Caco-2 (cell line): ENCODE data around the gene FOXN4. TPM values are rescaled to one million over a fixed set of nuclear protein-coding genes. Genes with fewer than 3 reads are reported as not detected.

ENCODE experiments used
- BruUV-seq: library from RNA; stranded (reverse); fragments of 400-500 nt; replicated peaks from 2 replicates; lab custom pipeline; 2021; lab: Mats Ljungman, UMichigan
- CTCF ChIA-PET: fragments of 300-600 bp; sonication (Branson Sonifier 250); formaldehyde crosslinking; loops from one replicate; lab custom pipeline; 2022; ENCODE audit warnings: antibody characterized with exemption; lab: Charles Lee
- POLR2A ChIA-PET: fragments of 300-600 bp; sonication (Branson Sonifier 250); formaldehyde crosslinking; loops from one replicate; lab custom pipeline; 2022; ENCODE audit warnings: antibody characterized with exemption; lab: Charles Lee
- DNase-seq, 2 experiments: peaks; one replicate each; pipeline versions ENCODE4 v3.0.0 to v3.0.0-alpha.2; 2020 to 2022
- H3K27me3 ChIP-seq: replicated peaks from 2 replicates; pipeline ENCODE4 v1.6.0; 2011; ENCODE audit warnings: low read length; ENCODE audit not compliant: control insufficient read depth, insufficient read depth
- H3K36me3 ChIP-seq: 2 replicates; pipeline ENCODE4 v1.5.1; 2011; ENCODE audit warnings: low read length; ENCODE audit not compliant: control insufficient read depth, insufficient read depth
- H3K4me1 ChIP-seq: fragments of 250-450 bp; sonication (Bioruptor Pico); 2 replicates; pipeline ENCODE4 v1.5.1; 2020; ENCODE audit warnings: mild to moderate bottlenecking
- H3K4me3 ChIP-seq: 2 replicates; pipeline ENCODE4 v1.5.1; 2011; ENCODE audit warnings: low read depth, mild to moderate bottlenecking, control low read depth, low read length
- H3K9me3 ChIP-seq: fragments of 250-450 bp; sonication (Bioruptor Pico); 2 replicates; pipeline ENCODE4 v1.5.1; 2020; ENCODE audit warnings: mild to moderate bottlenecking, moderate library complexity
- H3K27ac Mint-ChIP-seq: one replicate; pipeline ENCODE4 v1.8.0; 2022; ENCODE audit warnings: mixed read lengths; ENCODE audit not compliant: unreplicated experiment
- H3K27me3 Mint-ChIP-seq: one replicate; pipeline ENCODE4 v1.8.0; 2022; ENCODE audit warnings: mixed read lengths; ENCODE audit not compliant: insufficient read depth, unreplicated experiment
- H3K36me3 Mint-ChIP-seq: one replicate; pipeline ENCODE4 v1.8.0; 2022; ENCODE audit warnings: mild to moderate bottlenecking, mixed read lengths; ENCODE audit not compliant: insufficient read depth, unreplicated experiment
- H3K4me1 Mint-ChIP-seq: one replicate; pipeline ENCODE4 v1.8.0; 2022; ENCODE audit warnings: low read depth, mixed read lengths; ENCODE audit not compliant: unreplicated experiment
- H3K4me3 Mint-ChIP-seq: one replicate; pipeline ENCODE4 v1.8.0; 2022; ENCODE audit warnings: mild to moderate bottlenecking, moderate library complexity, mixed read lengths; ENCODE audit not compliant: unreplicated experiment
- H3K9me3 Mint-ChIP-seq: one replicate; pipeline ENCODE4 v1.8.0; 2022; ENCODE audit warnings: mixed read lengths; ENCODE audit not compliant: unreplicated experiment
- intact Hi-C: fragments of 100-400 bp; cut with micrococcal nuclease; formaldehyde crosslinking; loops from one replicate; pipeline ENCODE4 v1.10.0; 2022; ENCODE audit not compliant: unreplicated experiment
- total RNA-seq: library from RNA; stranded (reverse); gene quantifications from 2 replicates; pipeline ENCODE4 v1.2.3, GENCODE V29; 2022
- TF ChIP-seq, protein P1 (sequence below), 2 experiments: fragments of 200-600 bp in 1 of 2; IDR thresholded peaks; 1 replicate in 1 of 2; 2 replicates in 1 of 2; pipeline versions ENCODE4 v1.5.1 to v1.8.0; 2011 to 2022; ENCODE audit warnings: antibody characterized with exemption in 1 of 2, control low read depth in 1 of 2, inconsistent platforms in 1 of 2, low read depth in 1 of 2, low read length in 1 of 2, mild to moderate bottlenecking in 1 of 2, moderate library complexity in 1 of 2; ENCODE audit not compliant: insufficient read depth in 1 of 2, severe bottlenecking in 1 of 2, unreplicated experiment in 1 of 2

The FOXN4 gene
- total RNA-seq, 1 experiment from 2014 or later: 0.95 TPM

- no peaks in the 10 kb centered on the region for H3K36me3 Mint-ChIP-seq
- no peak for DNase-seq
- TF ChIP-seq, protein P1, sequence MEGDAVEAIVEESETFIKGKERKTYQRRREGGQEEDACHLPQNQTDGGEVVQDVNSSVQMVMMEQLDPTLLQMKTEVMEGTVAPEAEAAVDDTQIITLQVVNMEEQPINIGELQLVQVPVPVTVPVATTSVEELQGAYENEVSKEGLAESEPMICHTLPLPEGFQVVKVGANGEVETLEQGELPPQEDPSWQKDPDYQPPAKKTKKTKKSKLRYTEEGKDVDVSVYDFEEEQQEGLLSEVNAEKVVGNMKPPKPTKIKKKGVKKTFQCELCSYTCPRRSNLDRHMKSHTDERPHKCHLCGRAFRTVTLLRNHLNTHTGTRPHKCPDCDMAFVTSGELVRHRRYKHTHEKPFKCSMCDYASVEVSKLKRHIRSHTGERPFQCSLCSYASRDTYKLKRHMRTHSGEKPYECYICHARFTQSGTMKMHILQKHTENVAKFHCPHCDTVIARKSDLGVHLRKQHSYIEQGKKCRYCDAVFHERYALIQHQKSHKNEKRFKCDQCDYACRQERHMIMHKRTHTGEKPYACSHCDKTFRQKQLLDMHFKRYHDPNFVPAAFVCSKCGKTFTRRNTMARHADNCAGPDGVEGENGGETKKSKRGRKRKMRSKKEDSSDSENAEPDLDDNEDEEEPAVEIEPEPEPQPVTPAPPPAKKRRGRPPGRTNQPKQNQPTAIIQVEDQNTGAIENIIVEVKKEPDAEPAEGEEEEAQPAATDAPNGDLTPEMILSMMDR (IDR thresholded peaks at IDR 0.05; ENCODE audit: insufficient read depth in 1 of 2, low read depth in 1 of 2, low read length in 1 of 2, severe bottlenecking in 1 of 2, unreplicated experiment in 1 of 2): no peak
- H3K27me3 Mint-ChIP-seq: peaks cover 7% of the 10 kb centered on the region
- POLR2A ChIA-PET: no interaction called here
- intact Hi-C loops: no loop called here
- CTCF ChIA-PET: no interaction called here
- H3K36me3 ChIP-seq: no peaks in the 10 kb centered on the region
- H3K4me1 ChIP-seq: no peaks in the 10 kb centered on the region
- no peaks in the 10 kb centered on the region for H3K27me3 ChIP-seq
- H3K9me3 ChIP-seq: no peaks in the 10 kb centered on the region
- H3K27ac Mint-ChIP-seq: no peak overlapping the region
- BruUV-seq: no TSS peak
- H3K9me3 Mint-ChIP-seq: no peaks in the 10 kb centered on the region
- no peaks in the 10 kb centered on the region for H3K4me1 Mint-ChIP-seq
- no peak overlapping the region for H3K4me3 Mint-ChIP-seq
- H3K4me3 ChIP-seq: no peak overlapping the region
Measured at GRCh38 chr12:109292342-109292711, 16.8 kb downstream of the FOXN4 start.

- intact Hi-C loops: no loop called here
- no peaks in the 10 kb centered on the region for H3K4me1 ChIP-seq
- no peaks in the 10 kb centered on the region for H3K4me1 Mint-ChIP-seq
- DNase-seq: no peak
- H3K9me3 Mint-ChIP-seq: no peaks in the 10 kb centered on the region
- no peak overlapping the region for H3K4me3 ChIP-seq
- ChIA-PET POLR2A (no interaction called here), CTCF (no interaction called here)
- H3K4me3 Mint-ChIP-seq: no peak overlapping the region
- BruUV-seq: no TSS peak
- TF ChIP-seq, protein P1 (IDR thresholded peaks at IDR 0.05; ENCODE audit: insufficient read depth in 1 of 2, low read depth in 1 of 2, low read length in 1 of 2, severe bottlenecking in 1 of 2, unreplicated experiment in 1 of 2): no peak
- H3K9me3 ChIP-seq: no peaks in the 10 kb centered on the region
- H3K36me3 ChIP-seq: no peaks in the 10 kb centered on the region
- no peaks in the 10 kb centered on the region for H3K36me3 Mint-ChIP-seq
- no peak overlapping the region for H3K27ac Mint-ChIP-seq
- H3K27me3 ChIP-seq: no peaks in the 10 kb centered on the region
- H3K27me3 Mint-ChIP-seq: peaks cover 7% of the 10 kb centered on the region
Measured at GRCh38 chr12:109291521-109292341, 17.4 kb downstream of the FOXN4 start.

- no peak overlapping the region for H3K4me3 Mint-ChIP-seq
- no peak overlapping the region for H3K27ac Mint-ChIP-seq
- POLR2A ChIA-PET: no interaction called here
- H3K27me3 ChIP-seq: no peaks in the 10 kb centered on the region
- no peaks in the 10 kb centered on the region for H3K4me1 ChIP-seq
- H3K4me3 ChIP-seq: no peak overlapping the region
- CTCF ChIA-PET: no interaction called here
- H3K36me3 ChIP-seq: no peaks in the 10 kb centered on the region
- intact Hi-C loops: no loop called here
- H3K4me1 Mint-ChIP-seq: no peaks in the 10 kb centered on the region
- H3K27me3 Mint-ChIP-seq: peaks cover 4% of the 10 kb centered on the region
- no peaks in the 10 kb centered on the region for H3K9me3 ChIP-seq
- no peaks in the 10 kb centered on the region for H3K9me3 Mint-ChIP-seq
- BruUV-seq: no TSS peak
- DNase-seq: no peak
- no peaks in the 10 kb centered on the region for H3K36me3 Mint-ChIP-seq
- TF ChIP-seq, protein P1 (IDR thresholded peaks at IDR 0.05; ENCODE audit: insufficient read depth in 1 of 2, low read depth in 1 of 2, low read length in 1 of 2, severe bottlenecking in 1 of 2, unreplicated experiment in 1 of 2): no peak
Measured at GRCh38 chr12:109291117-109291516, 18.0 kb downstream of the FOXN4 start.
